ENCODE data around the gene PGK1.
"Not testable (repeated sequence)": the region's sequence is repeated elsewhere in the genome, so short reads cannot be mapped to it uniquely, and the experiment has no call there.

PGK1 gene

GRCh38 chrX:78074088-78074487 lies 30.0 kb upstream of the PGK1 start:
- no peak for TF ChIP-seq CTCF (IDR thresholded peaks at IDR 0.05; ENCODE audit: insufficient read depth, low read depth, low read length, missing control alignments)
- H3K4me3 ChIP-seq (ENCODE audit: low read length) = no peak overlapping the region
- no peak for DNase-seq (ENCODE audit: low read depth)

DNA sequence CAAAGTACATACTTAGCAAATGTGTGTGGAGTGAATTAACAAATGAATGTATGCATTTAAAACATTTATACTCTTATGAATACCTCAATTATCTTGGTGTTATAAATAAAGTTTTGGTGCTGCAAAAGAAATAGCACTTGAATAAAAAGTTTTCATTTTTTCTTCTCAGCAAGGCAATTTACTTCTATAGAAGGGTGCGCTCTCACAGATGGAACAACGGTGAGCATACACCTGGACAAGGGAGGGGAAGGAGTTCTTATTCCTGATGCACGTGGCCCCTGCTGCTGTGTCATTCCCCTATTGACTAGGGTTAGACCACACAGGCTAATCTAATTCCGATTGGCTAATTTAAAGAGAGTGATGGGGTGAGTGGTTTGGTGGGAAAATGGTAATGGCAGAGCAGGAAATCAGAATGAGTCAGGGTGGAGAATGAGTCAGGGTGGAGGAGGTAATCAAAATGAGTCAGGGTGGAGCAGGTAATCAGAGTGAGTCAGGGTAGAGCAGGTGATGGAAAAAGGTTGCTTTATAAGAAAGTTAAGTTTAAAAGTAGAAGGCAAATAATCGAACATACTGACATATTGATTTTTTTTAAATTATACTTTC lies 28.2 kb upstream of the PGK1 start:
- DNase-seq (ENCODE audit: low read depth) = peak; percentile 40
- no peak for TF ChIP-seq CTCF (IDR thresholded peaks at IDR 0.05; ENCODE audit: insufficient read depth, low read depth, low read length, missing control alignments)
- H3K4me3 ChIP-seq (ENCODE audit: low read length) = no peak overlapping the region

DNA sequence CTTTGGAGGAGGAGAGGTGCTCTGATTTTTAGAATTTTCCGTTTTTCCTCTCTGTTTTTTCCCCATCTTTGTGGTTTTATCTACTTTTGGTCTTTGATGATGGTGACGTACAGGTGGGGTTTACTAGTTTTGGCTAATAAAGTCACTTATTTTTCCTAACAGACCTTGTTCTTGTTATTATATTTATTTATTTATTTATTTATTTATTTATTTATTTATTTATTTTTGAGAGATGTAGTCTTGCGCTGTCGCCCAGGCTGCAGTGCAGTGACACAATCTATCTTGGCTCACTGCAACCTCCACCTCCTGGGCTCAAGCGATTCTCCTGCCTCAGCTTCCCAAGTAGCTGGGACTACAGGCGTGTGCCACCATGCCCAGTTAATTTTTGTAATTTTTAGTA lies 22.6 kb upstream of the PGK1 start:
- DNase-seq (ENCODE audit: low read depth); H3K4me3 ChIP-seq (ENCODE audit: low read length): not testable (repeated sequence)

DNA sequence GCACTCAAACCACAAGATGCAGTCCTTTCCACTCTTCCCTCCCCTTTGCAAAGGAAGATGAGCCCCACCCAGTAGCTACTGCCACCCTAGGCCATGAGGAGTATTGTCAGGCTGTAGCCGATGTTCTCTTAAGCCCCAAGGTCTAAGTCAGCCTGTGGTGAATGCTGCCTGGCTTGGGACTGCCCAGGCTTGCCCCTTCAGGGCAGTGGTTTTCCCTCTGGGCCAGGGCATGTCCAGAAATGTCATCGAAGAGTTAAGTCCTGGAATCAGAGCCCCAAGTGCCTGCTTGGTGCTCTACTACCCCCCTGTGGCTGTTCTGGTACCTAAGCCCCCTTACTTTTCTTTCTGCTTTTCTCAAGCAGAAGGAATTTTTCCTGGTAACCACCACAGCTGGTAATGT lies 11.8 kb upstream of the PGK1 start:
- DNase-seq (ENCODE audit: low read depth) = peak; percentile 82
- H3K4me3 ChIP-seq (ENCODE audit: low read length) = no peak overlapping the region
- TF ChIP-seq CTCF (IDR thresholded peaks at IDR 0.05; ENCODE audit: insufficient read depth, low read depth, low read length, missing control alignments) = peak; percentile 39

DNA sequence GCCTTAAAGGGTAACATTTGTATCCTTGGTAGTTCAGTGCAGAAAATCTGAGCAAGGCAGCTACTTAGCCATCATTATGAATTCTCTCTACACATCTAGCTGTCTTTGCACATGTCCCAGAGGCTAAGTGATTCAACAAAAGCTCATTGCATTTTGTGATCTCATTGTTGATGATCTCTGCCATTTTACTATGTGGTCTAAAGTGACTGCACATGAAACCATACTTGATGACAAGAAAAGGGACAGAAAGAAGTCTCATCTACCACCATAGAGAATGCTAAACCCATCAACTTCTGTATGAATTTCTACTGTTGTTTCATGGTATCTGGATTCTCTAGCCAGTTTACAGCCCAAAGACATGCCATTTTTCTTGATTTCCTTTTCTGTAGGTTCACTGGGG lies 5.9 kb upstream of the PGK1 start:
- TF ChIP-seq CTCF (IDR thresholded peaks at IDR 0.05; ENCODE audit: insufficient read depth, low read depth, low read length, missing control alignments) = no peak
- no peak overlapping the region for H3K4me3 ChIP-seq (ENCODE audit: low read length)
- DNase-seq (ENCODE audit: low read depth) = no peak

DNA sequence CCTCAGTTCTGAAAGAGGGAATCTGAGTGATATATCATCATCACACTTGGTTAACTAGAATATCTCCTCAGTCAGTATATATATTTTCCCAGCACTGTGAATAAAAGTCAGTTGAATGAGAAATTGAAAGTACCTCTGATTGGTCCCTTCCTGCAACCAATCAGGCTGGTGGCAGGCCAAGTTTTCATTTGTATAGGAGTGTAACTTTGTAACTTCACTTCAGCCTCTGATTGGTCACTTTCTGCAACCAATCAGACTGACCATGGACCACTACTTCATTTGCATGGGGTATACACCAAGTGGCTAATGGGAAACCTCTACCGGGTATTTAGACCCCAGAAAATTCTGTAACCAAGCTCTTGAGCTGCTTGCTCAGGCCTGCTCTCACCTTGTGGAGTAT lies 2.0 kb upstream of the PGK1 start:
- no peak overlapping the region for H3K4me3 ChIP-seq (ENCODE audit: low read length)
- no peak for DNase-seq (ENCODE audit: low read depth)
- no peak for TF ChIP-seq CTCF (IDR thresholded peaks at IDR 0.05; ENCODE audit: insufficient read depth, low read depth, low read length, missing control alignments)

- DNase-seq (ENCODE audit: low read depth) = no peak
- no peak for TF ChIP-seq CTCF (IDR thresholded peaks at IDR 0.05; ENCODE audit: insufficient read depth, low read depth, low read length, missing control alignments)
- H3K4me3 ChIP-seq (ENCODE audit: low read length) = peak overlapping the region; percentile 52
Observed at GRCh38 chrX:78103001-78103622, 936 bp upstream of the PGK1 start.

All from epithelial cell of esophagus (primary cell).